ENCODE data around the gene SNAP25. TPM values are rescaled to one million over a fixed set of nuclear protein-coding genes. Genes with fewer than 3 reads are reported as not detected.

The SNAP25 gene
- total RNA-seq, 2 experiments from 2014 or later = not detected

DNA sequence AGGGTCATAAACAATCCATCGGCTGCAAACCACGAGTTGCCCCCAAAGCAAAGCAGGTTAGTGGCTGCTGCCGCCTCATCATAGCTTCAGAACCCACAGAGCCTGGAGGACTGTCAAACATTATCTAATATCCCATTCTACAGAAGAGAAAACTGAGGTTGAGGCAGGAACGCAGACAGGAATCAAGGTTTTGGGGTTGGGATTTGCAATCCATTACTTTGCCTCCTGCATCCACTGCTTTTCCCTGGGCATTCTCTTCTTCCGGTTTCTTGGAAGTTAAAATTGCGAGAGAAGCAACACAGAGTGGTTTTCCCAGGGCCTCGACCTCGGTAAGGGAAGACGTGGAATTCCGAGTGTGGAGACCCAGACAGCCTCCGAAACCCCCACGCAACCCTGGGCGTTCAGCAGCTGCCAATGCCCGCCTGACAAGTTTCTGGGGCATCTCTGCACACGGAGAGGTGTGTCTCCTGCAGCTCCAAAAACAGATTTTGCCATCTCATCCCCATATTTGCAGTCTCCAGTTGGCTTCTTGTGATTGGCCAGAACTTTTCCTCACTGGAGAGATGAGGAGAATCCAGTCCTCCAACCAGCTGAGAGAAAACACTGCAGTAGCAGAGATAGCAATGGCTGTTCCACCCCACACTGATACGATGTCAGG lies 45.5 kb upstream of the SNAP25 start:
- ATAC-seq = no peak
- Mint-ChIP-seq H3K27me3 (peaks cover 31% of the 10 kb centered on the region), H3K36me3 (ENCODE audit: low read depth) (no peaks in the 10 kb centered on the region), H3K4me1 (ENCODE audit: low read depth) (peaks cover 3% of the 10 kb centered on the region), H3K4me3 (no peak overlapping the region), H3K9me3 (peaks cover 5% of the 10 kb centered on the region), H3K27ac (no peak overlapping the region)
- ChIA-PET POLR2A (no interaction called here), CTCF (no interaction called here)
- no peak for DNase-seq
- intact Hi-C loops (cut with micrococcal nuclease) = no loop called here
- TF ChIP-seq CTCF (IDR thresholded peaks at IDR 0.05) = no peak

- Mint-ChIP-seq H3K27ac (no peak overlapping the region), H3K27me3 (peaks cover 31% of the 10 kb centered on the region), H3K4me1 (ENCODE audit: low read depth) (peaks cover 3% of the 10 kb centered on the region), H3K36me3 (ENCODE audit: low read depth) (no peaks in the 10 kb centered on the region), H3K9me3 (no peaks in the 10 kb centered on the region), H3K4me3 (no peak overlapping the region)
- no peak for DNase-seq
- no peak for ATAC-seq
- no peak for TF ChIP-seq CTCF (IDR thresholded peaks at IDR 0.05)
- intact Hi-C loops (cut with micrococcal nuclease) = no loop called here
- CTCF ChIA-PET = no interaction called here
- POLR2A ChIA-PET = no interaction called here
Observed at GRCh38 chr20:10174400-10174799, 44.2 kb upstream of the SNAP25 start.

- ChIA-PET POLR2A (no interaction called here), CTCF (no interaction called here)
- TF ChIP-seq CTCF (IDR thresholded peaks at IDR 0.05) = no peak
- no peak for ATAC-seq
- no peaks in the 10 kb centered on the region for H3K36me3 Mint-ChIP-seq (ENCODE audit: low read depth)
- intact Hi-C loops (cut with micrococcal nuclease) = no loop called here
- H3K9me3 Mint-ChIP-seq = no peaks in the 10 kb centered on the region
- H3K4me3 Mint-ChIP-seq = no peak overlapping the region
- no peak for DNase-seq
- peaks cover 16% of the 10 kb centered on the region for H3K27me3 Mint-ChIP-seq
- no peak overlapping the region for H3K27ac Mint-ChIP-seq
- peaks cover 2% of the 10 kb centered on the region for H3K4me1 Mint-ChIP-seq (ENCODE audit: low read depth)
Observed at GRCh38 chr20:10177326-10177725, 41.3 kb upstream of the SNAP25 start.

DNA sequence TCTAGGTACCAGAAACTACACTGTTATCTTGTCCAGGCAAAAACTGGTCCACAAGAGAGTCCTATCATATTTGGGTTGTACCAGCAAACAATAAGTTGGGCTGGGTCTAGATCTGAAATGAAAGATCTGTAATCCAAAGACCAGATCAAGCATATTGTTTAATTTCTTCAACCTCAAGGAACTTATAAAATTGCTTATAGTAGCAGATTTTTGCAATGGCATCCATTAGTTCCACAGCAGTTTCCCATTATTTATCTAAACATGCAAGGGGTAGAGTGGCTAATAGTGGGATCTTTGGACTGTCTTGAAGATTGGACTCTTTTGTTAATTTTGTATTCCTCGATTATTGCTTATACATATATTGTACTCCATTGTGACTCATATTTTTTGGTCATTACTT lies 40.5 kb upstream of the SNAP25 start:
- H3K36me3 Mint-ChIP-seq (ENCODE audit: low read depth) = no peaks in the 10 kb centered on the region
- no peak for ATAC-seq
- no peak for TF ChIP-seq CTCF (IDR thresholded peaks at IDR 0.05)
- H3K4me3 Mint-ChIP-seq = no peak overlapping the region
- no peaks in the 10 kb centered on the region for H3K4me1 Mint-ChIP-seq (ENCODE audit: low read depth)
- H3K9me3 Mint-ChIP-seq = no peaks in the 10 kb centered on the region
- intact Hi-C loops (cut with micrococcal nuclease) = no loop called here
- ChIA-PET CTCF (no interaction called here), POLR2A (no interaction called here)
- DNase-seq = no peak
- peaks cover 10% of the 10 kb centered on the region for H3K27me3 Mint-ChIP-seq
- no peak overlapping the region for H3K27ac Mint-ChIP-seq

DNA sequence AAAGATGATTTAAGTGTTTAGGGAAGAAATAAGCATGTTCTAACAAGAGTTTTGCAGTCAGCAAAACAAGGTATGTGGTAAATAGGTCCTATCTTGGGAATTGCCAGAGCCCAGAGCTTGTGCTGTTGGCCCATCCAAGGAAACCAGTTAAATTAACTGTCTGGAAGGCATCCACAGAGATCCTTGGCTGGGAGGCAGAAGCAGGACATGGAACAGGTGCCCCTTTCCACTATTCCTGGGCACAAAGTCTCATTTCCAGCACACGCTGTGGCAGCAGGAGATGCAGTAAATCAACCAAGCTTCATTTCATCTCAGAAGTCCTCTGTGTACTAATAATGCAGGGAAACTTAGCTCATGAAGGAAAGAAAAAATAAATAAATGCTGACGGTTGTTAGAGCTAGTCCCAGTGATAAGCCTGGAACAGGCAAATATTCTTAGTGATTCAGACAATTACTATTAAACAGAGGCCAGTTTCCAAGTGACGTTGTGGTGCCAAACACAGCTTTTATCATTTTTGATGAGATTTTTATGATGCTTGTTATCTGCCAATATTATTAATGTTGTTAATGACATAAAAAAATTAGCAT lies 39.8 kb upstream of the SNAP25 start:
- ATAC-seq = no peak
- ChIA-PET POLR2A (no interaction called here), CTCF (interaction anchor here (1.5 kb wide), 1 partner anchor 11 kb away, joined by 4 read pairs; no protein-coding TSS in a partner anchor)
- TF ChIP-seq CTCF (IDR thresholded peaks at IDR 0.05) = no peak
- Mint-ChIP-seq H3K27ac (no peak overlapping the region), H3K4me3 (no peak overlapping the region), H3K27me3 (peaks cover 6% of the 10 kb centered on the region), H3K36me3 (ENCODE audit: low read depth) (no peaks in the 10 kb centered on the region), H3K4me1 (ENCODE audit: low read depth) (no peaks in the 10 kb centered on the region), H3K9me3 (no peaks in the 10 kb centered on the region)
- no peak for DNase-seq
- intact Hi-C loops (cut with micrococcal nuclease) = no loop called here
